ENCODE measurements around the gene PRRC2A. TPM values are rescaled to one million over a fixed set of nuclear protein-coding genes. Genes with fewer than 3 reads are reported as not detected.

Gene PRRC2A
- total RNA-seq, 1 experiment from 2014 or later = 383 TPM

DNA sequence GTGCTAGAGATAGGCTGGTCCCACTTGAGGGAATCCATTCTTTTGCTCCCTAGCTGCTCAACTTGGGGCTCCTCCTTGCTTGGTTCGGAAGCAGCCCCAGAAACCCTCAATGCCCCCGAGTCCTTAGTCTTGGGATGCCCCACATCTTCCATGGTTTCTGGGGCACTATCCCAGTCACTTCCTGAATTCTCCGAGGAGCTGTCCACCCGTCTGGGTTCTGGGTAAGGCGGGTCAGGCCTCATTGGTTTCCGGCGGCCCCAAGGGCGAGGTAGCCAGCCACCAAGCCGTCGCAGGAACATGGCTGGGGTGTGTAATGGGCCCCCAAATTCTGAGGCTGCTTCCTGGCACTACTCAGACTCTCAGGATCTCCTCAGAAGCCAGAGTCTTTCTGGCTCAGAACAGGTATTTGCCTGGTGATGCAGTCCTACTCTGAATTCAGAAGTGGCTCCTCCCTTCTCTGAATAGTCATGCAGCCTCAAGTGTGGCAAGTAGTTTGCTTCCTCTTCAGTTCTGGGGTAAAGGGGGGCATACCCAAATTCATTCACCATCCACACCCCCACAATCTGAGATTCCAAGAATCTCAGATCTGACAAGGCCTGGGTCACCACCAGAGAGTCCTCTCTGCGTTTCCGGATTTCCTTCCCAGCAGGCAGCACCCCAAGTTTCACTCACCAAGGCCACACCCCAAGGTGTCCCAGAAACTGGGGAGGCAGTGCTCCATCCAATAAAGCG is 39.3 kb downstream of the PRRC2A start:
- H3K23ac ChIP-seq (ENCODE audit: insufficient read length, low read depth, low read length) = no peak overlapping the region
- no peaks in the 10 kb centered on the region for H4K20me1 ChIP-seq (ENCODE audit: control insufficient read depth, insufficient read depth, insufficient read length)
- H3K27ac ChIP-seq (ENCODE audit: insufficient read length, low read depth, low read length) = no peak overlapping the region
- DNase-seq = no peak
- no peaks in the 10 kb centered on the region for H3K4me1 ChIP-seq (ENCODE audit: insufficient read depth, low read length)
- H2BK20ac ChIP-seq (ENCODE audit: low read depth, low read length, poor library complexity, severe bottlenecking) = no peak overlapping the region
- no peak overlapping the region for H3K56ac ChIP-seq (ENCODE audit: insufficient read length, low read depth, low read length)
- peak overlapping the region; percentile 37 for H3K18ac ChIP-seq (ENCODE audit: insufficient read length, low read depth, low read length)
- no peak overlapping the region for H3T11ph ChIP-seq (ENCODE audit: low read length)
- H4K8ac ChIP-seq (replicated peaks; ENCODE audit: insufficient read length, low read depth, low read length) = no peak overlapping the region
- H3K9ac ChIP-seq (ENCODE audit: extremely low read depth, insufficient read length, low read length) = peak overlapping the region; percentile 91
- no peak overlapping the region for H2BK120ac ChIP-seq (ENCODE audit: low read depth, low read length, poor library complexity, severe bottlenecking)
- H4K5ac ChIP-seq (ENCODE audit: insufficient read length, low read depth, low read length) = no peak overlapping the region
- peak overlapping the region; percentile 73 for H3K4me2 ChIP-seq (ENCODE audit: insufficient read depth, insufficient read length, low read length)
- H3K9me3 ChIP-seq (ENCODE audit: control insufficient read depth, low read depth, low read length) = no peaks in the 10 kb centered on the region
- Mint-ChIP-seq H3K4me3 (peak overlapping the region; percentile 87 to 92), H3K27ac (peak overlapping the region; percentile 52 to 94 (median 82); a peak in 6 of 7 replicates), H3K9me3 (no peaks in the 10 kb centered on the region), H3K27me3 (ENCODE audit: low read depth) (no peaks in the 10 kb centered on the region; the same call in 1 of the 2 replicates), H3K36me3 (ENCODE audit: insufficient read depth in 1 of 3, low read depth in 3 of 3) (peaks cover 23 to 48% (median 42%) of the 10 kb centered on the region in 3 experiments), H3K4me1 (peaks cover 37 to 43% of the 10 kb centered on the region in 2 experiments)
- TF ChIP-seq, protein P1, sequence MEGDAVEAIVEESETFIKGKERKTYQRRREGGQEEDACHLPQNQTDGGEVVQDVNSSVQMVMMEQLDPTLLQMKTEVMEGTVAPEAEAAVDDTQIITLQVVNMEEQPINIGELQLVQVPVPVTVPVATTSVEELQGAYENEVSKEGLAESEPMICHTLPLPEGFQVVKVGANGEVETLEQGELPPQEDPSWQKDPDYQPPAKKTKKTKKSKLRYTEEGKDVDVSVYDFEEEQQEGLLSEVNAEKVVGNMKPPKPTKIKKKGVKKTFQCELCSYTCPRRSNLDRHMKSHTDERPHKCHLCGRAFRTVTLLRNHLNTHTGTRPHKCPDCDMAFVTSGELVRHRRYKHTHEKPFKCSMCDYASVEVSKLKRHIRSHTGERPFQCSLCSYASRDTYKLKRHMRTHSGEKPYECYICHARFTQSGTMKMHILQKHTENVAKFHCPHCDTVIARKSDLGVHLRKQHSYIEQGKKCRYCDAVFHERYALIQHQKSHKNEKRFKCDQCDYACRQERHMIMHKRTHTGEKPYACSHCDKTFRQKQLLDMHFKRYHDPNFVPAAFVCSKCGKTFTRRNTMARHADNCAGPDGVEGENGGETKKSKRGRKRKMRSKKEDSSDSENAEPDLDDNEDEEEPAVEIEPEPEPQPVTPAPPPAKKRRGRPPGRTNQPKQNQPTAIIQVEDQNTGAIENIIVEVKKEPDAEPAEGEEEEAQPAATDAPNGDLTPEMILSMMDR (conservative IDR thresholded peaks at IDR 0.05) = no peak
- peaks cover 4% of the 10 kb centered on the region; the same call in 1 of the 2 replicates for H3K79me2 ChIP-seq (ENCODE audit: insufficient read depth, low read length)
- H3K79me1 ChIP-seq (ENCODE audit: insufficient read depth, low read depth, low read length, poor library complexity, severe bottlenecking) = peaks cover 15% of the 10 kb centered on the region
- no peak overlapping the region for H2AFZ ChIP-seq (ENCODE audit: low read length)
- H2BK5ac ChIP-seq (ENCODE audit: insufficient read length, low read length) = no peak overlapping the region
- H2BK12ac ChIP-seq (ENCODE audit: insufficient read length, low read depth, low read length) = no peak overlapping the region
- no peaks in the 10 kb centered on the region for H3K27me3 ChIP-seq (ENCODE audit: insufficient read depth, low read length)
- no peak overlapping the region for H3K4ac ChIP-seq (ENCODE audit: low read depth, low read length)
- no peak overlapping the region for H2BK15ac ChIP-seq (ENCODE audit: low read depth, low read length)
- no peak overlapping the region for H2AK5ac ChIP-seq (ENCODE audit: insufficient read length, low read length)
- H3K23me2 ChIP-seq (ENCODE audit: insufficient read length, low read depth, low read length, poor library complexity, severe bottlenecking) = peaks cover 14% of the 10 kb centered on the region
- H4K91ac ChIP-seq (ENCODE audit: insufficient read length, low read depth, low read length) = no peak overlapping the region
- WGBS (ENCODE audit: extremely low coverage, insufficient read length, low lambda C conversion rate) = no CpG with 5 or more reads among the region's 13 CpGs
- peak overlapping the region; percentile 90 for H3K14ac ChIP-seq (ENCODE audit: insufficient read depth, low read length)

All from H9 (cell line).